Upper lobe of left lung (tissue), 4 donors: ENCODE measurements around the gene ADNP.

Experiments
- CTCF ChIP-seq, 6 experiments: fragments of 450-650 bp in 4 of 6; fragments of 200-600 bp in 2 of 6; sonication (generic) in 2 of 6; IDR thresholded peaks; one replicate each; pipeline ENCODE4 v1.5.1; 2016 to 2019; ENCODE audit warnings: antibody characterized with exemption in 6 of 6
- POLR2A ChIP-seq, 4 donors: fragments of 450-650 bp; IDR thresholded peaks; one replicate each; pipeline ENCODE4 v1.5.1; 2016 to 2017; ENCODE audit warnings: antibody characterized with exemption in 4 of 4, mild to moderate bottlenecking in 2 of 4
- POLR2AphosphoS5 ChIP-seq, 2 donors: sonication (generic); formaldehyde crosslinking; IDR thresholded peaks; one replicate each; pipeline ENCODE4 v1.5.1; 2017; ENCODE audit warnings: antibody characterized with exemption in 2 of 2

GRCh38 chr20:50848846-50849673 lies 82.2 kb downstream of the ADNP start:
- TF ChIP-seq CTCF (IDR thresholded peaks at IDR 0.05) (no peak), POLR2AphosphoS5 (IDR thresholded peaks at IDR 0.05) (no peak), POLR2A (IDR thresholded peaks at IDR 0.05) (no peak)
